NCI-H82 treated with DMSO at 0.1 percent for 48 hours (cell line): ENCODE results near the gene CHMP4B.
A peak's percentile ranks its signal among the peaks of the same experiment; 100 is the strongest.

Experiments
- DNase-seq: peaks from one replicate; lab custom pipeline; 2025; ENCODE audit not compliant: unreplicated experiment; lab: John Stamatoyannopoulos, UW

CHMP4B gene

GRCh38 chr20:33859751-33860150 is 48.6 kb downstream of the CHMP4B start:
- DNase-seq, result no peak

GRCh38 chr20:33861458-33861857 is 50.3 kb downstream of the CHMP4B start:
- no peak for DNase-seq

- no peak for DNase-seq
Observed at GRCh38 chr20:33862709-33863403, 51.7 kb downstream of the CHMP4B start.

GRCh38 chr20:33863440-33864323 is 52.5 kb downstream of the CHMP4B start:
- no peak for DNase-seq

GRCh38 chr20:33864324-33864963 is 53.3 kb downstream of the CHMP4B start:
- no peak for DNase-seq

- no peak for DNase-seq
Observed at GRCh38 chr20:33865761-33866370, 54.7 kb downstream of the CHMP4B start.

GRCh38 chr20:33866398-33867100 is 55.4 kb downstream of the CHMP4B start:
- peak; percentile 31 for DNase-seq

GRCh38 chr20:33868042-33868441 is 56.9 kb downstream of the CHMP4B start:
- no peak for DNase-seq

GRCh38 chr20:33868595-33868994 is 57.4 kb downstream of the CHMP4B start:
- no peak for DNase-seq

GRCh38 chr20:33869283-33869682 is 58.1 kb downstream of the CHMP4B start:
- no peak for DNase-seq

- DNase-seq, result no peak
Observed at GRCh38 chr20:33871362-33871761, 60.2 kb downstream of the CHMP4B start.

GRCh38 chr20:33874129-33874528 is 63.0 kb downstream of the CHMP4B start:
- DNase-seq, result no peak

GRCh38 chr20:33875055-33875454 is 63.9 kb downstream of the CHMP4B start:
- DNase-seq, result no peak

- DNase-seq, result no peak
Observed at GRCh38 chr20:33875534-33876026, 64.4 kb downstream of the CHMP4B start.

GRCh38 chr20:33878583-33878982 is 67.4 kb downstream of the CHMP4B start:
- no peak for DNase-seq

- DNase-seq, result no peak
Observed at GRCh38 chr20:33880396-33880795, 69.2 kb downstream of the CHMP4B start.

- no peak for DNase-seq
Observed at GRCh38 chr20:33881989-33882388, 70.8 kb downstream of the CHMP4B start.

- no peak for DNase-seq
Observed at GRCh38 chr20:33882481-33882880, 71.3 kb downstream of the CHMP4B start.

- no peak for DNase-seq
Observed at GRCh38 chr20:33883164-33883563, 72.0 kb downstream of the CHMP4B start.

GRCh38 chr20:33884633-33885032 is 73.5 kb downstream of the CHMP4B start:
- DNase-seq, result no peak

GRCh38 chr20:33889312-33889711 is 78.2 kb downstream of the CHMP4B start:
- DNase-seq, result no peak
